MM.1S (cell line): Measurements from ENCODE around the gene APBA1.

Experiments used
- EZH2 ChIP-seq: fragments of 300-600 bp; sonication (generic); optimal IDR thresholded peaks from 2 replicates; pipeline ENCODE3; 2017; ENCODE audit warnings: low read depth, mild to moderate bottlenecking, antibody characterized with exemption, low read length, mixed read lengths
- EZH2phosphoT487 ChIP-seq: fragments of 300-600 bp; sonication (generic); IDR thresholded peaks from 2 replicates; pipeline ENCODE4 v1.6.1; 2018; ENCODE audit warnings: antibody characterized with exemption, low read length
- TF ChIP-seq, protein P1 (sequence below): fragments of 300-600 bp; sonication (generic); IDR thresholded peaks from 2 replicates; pipeline ENCODE4 v1.5.1; 2016; ENCODE audit warnings: antibody characterized with exemption, low read length, mixed read lengths

DNA sequence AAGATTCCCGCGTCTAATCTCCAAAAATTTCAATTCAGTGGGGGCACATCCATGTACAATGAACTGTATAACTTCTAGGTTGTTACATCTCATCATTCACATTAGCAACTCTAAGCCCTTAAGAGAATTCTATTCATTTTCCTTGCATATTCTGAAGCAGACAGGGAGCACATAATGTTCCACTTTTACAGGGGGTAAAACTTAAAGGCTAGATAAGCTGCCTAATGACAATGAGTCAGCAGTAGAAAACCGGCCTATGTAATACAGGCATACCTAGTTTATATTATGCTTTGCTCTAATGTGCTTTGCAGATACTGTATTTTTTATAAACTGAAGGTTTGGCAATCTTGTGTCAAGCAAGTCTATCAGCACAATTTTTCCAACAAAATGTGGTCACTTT is 47.2 kb upstream of the APBA1 start:
- TF ChIP-seq EZH2phosphoT487 (no peak), EZH2 (no peak)
- TF ChIP-seq, protein P1, sequence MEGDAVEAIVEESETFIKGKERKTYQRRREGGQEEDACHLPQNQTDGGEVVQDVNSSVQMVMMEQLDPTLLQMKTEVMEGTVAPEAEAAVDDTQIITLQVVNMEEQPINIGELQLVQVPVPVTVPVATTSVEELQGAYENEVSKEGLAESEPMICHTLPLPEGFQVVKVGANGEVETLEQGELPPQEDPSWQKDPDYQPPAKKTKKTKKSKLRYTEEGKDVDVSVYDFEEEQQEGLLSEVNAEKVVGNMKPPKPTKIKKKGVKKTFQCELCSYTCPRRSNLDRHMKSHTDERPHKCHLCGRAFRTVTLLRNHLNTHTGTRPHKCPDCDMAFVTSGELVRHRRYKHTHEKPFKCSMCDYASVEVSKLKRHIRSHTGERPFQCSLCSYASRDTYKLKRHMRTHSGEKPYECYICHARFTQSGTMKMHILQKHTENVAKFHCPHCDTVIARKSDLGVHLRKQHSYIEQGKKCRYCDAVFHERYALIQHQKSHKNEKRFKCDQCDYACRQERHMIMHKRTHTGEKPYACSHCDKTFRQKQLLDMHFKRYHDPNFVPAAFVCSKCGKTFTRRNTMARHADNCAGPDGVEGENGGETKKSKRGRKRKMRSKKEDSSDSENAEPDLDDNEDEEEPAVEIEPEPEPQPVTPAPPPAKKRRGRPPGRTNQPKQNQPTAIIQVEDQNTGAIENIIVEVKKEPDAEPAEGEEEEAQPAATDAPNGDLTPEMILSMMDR = no peak
